NCI-H82 treated with DMSO at 0.1 percent for 48 hours (cell line): ENCODE results near the gene ZNF688.
"Not testable (repeated sequence)": the region's sequence is repeated elsewhere in the genome, so short reads cannot be mapped to it uniquely, and the experiment has no call there.

Experiments
- DNase-seq: peaks from one replicate; lab custom pipeline; 2025; ENCODE audit not compliant: unreplicated experiment; lab: John Stamatoyannopoulos, UW

The ZNF688 gene

DNA sequence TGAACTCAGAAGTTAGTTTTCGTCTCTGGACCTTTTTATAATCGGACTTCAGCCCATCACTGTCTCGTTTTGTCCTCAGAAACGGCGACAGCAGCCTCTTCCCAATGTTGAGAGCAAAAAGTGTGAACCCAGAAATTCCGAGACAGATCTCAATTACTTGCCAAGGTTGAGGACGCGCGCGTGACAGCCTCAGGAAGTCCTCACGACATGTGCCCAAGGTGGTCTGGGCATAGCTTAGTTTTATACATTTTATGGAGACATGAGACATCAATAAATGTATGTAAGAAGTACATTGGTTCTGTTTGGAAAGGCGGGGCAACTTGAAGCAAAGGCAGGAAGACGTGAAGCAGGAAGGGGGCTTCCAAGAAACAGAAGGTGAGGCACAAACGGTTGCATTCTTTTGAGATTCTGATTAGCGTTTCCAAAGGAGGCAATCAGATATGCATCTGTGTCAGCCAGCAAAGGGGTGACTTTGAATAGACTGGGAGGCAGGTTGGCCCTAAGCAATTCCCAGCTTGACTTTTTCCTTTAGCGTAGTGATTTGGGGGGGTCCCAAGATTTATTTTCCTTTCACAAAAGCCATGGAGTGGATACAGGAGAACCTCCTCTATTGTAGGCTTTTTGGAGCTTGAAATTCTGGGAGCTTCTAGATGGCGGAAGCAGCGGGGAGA is 36.3 kb downstream of the ZNF688 start:
- DNase-seq: peak; percentile 59

- peak; percentile 62 for DNase-seq
Measured at GRCh38 chr16:30534368-30535105, 37.0 kb downstream of the ZNF688 start, which contains the start of gene ZNF747. ZNF747 (minus strand) TSS chr16:30534858; CDS start chr16:30534679, 179 bp downstream.

DNA sequence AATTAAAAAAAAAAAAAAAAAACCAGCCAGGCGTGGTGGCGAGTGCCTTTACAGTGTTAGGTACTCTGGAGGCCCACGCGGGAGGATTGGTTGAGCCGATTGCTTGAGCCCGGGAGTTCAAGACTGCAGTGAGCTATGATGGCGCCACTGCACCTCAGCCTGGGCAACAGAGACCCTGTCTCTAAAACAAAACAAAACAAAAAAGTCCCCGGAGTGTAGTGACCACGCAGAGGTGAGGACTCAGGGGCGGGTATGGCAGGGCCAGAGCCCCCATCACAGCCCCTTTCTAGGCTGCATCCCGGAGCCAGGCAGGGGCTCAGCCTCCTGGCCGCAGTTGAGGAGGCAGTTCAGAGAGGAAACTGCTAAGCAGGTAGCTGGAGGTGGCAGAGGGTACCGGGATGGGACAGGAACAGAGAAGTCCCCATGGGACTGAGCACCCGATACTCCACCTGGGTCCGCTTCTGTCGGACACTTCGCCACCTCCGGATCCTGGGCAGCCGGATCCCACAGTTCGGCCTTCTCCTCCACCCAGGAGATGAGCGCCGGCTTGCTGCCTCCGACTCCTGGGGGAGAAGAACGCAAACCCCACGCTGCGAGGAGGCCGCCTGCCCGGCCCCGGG is 37.7 kb downstream of the ZNF688 start:
- DNase-seq: no peak

DNA sequence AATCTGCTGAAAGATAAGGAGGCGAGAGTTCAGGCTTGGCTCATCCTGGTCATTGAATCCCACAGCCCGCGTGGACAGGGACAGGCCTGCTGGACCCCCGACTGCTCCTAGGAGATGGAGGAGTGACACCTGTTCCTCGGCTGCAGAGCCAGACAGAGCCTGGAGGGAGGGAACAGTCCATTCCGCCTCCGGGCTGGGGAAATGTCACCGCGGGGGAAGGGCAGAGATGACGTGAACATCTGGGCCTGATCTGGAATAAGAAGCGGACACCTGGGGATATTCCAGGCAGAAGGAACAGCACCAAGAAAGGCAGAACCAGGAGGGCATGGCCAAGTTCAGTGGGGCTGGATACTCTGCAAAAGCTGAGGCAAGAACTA is 38.4 kb downstream of the ZNF688 start:
- DNase-seq: no peak

GRCh38 chr16:30532285-30533145 is 39.0 kb downstream of the ZNF688 start:
- no peak for DNase-seq

GRCh38 chr16:30530163-30531037 is 41.1 kb downstream of the ZNF688 start:
- DNase-seq: no peak

GRCh38 chr16:30528799-30529457 is 42.6 kb downstream of the ZNF688 start:
- DNase-seq: no peak

GRCh38 chr16:30527635-30528178 is 43.8 kb downstream of the ZNF688 start:
- no peak for DNase-seq

DNA sequence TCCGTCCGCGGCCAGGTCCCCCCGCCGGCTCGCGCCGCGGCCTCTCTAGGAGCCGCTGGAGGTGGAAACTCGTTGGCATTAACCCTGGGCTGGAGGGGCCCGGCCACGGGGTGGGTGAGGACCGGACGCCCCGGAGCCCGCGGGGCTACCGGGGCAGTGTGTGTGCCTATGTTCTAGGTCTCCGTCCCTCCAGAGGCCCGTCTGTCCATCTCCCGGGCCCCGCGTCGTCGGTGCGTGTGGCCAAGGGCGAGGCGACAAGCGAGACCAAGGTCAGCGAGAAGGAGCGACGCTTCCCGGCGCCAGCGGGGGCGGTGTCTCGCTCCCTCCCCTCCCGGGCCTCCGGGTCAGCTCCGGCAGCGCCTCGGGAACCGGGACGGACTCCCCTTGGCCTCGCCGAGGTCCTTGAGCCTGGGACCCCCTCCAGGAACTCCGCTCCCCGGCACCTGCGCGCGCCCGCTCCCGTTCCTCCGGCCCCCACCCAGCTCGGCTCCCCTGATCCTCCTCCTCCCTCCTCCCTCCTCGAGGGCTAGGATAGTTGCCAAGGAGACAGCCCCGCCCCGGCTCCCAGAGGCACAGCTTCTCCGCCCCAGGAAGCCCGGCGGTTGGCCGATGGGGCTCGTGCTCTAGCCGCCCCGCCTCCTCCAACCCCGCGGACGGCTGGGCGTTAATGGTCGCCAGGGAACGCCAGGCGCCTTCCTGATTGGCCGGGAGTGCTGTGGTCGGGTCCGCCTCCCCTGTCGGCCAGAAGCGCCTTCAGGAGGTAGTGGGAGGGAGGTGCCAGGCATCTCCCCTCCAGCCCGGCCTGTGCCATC is 44.5 kb downstream of the ZNF688 start:
- peak; percentile 93 for DNase-seq

DNA sequence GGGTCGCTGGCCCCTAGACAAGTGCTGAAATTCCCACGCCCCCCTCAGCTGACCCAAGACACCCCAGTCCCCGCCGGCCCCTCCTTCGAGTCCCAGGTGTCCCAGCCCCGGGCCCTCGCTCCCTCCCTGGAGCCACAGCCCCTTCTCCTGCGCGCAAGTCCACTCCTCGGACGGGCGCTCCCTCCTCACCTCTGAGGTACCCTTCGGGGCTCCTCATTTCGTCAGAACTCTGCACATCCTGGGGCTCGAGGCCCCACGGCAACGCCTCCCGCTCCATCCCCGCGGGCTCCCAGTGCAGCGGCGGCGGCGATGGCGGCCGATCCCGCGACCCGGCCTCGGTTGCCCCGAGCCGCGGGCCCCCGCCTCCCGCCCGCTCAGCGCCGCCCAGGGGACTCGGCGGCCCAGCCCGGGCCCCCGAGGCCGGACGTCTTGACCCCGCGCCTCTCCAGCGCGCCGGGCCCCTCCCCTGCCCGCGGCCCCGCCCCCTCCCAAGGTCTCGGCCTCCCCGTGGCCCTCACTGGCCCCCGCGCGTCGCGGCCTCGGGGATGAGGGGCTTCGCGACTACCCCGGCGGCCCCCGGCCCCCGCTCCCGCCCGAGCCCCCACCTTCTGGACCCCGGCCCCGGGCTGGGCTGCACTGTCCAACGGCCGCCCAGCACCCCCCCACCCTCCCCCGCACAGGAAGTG is 45.2 kb downstream of the ZNF688 start, which contains the start of gene ZNF768:
TSS of gene ZNF768 (minus strand) at position 430 of the 686 bp plus-strand sequence. CDS start at position 277, 153 bp downstream.
- DNase-seq: no peak

- no peak for DNase-seq
Measured at GRCh38 chr16:30525844-30526136, 45.7 kb downstream of the ZNF688 start.

DNA sequence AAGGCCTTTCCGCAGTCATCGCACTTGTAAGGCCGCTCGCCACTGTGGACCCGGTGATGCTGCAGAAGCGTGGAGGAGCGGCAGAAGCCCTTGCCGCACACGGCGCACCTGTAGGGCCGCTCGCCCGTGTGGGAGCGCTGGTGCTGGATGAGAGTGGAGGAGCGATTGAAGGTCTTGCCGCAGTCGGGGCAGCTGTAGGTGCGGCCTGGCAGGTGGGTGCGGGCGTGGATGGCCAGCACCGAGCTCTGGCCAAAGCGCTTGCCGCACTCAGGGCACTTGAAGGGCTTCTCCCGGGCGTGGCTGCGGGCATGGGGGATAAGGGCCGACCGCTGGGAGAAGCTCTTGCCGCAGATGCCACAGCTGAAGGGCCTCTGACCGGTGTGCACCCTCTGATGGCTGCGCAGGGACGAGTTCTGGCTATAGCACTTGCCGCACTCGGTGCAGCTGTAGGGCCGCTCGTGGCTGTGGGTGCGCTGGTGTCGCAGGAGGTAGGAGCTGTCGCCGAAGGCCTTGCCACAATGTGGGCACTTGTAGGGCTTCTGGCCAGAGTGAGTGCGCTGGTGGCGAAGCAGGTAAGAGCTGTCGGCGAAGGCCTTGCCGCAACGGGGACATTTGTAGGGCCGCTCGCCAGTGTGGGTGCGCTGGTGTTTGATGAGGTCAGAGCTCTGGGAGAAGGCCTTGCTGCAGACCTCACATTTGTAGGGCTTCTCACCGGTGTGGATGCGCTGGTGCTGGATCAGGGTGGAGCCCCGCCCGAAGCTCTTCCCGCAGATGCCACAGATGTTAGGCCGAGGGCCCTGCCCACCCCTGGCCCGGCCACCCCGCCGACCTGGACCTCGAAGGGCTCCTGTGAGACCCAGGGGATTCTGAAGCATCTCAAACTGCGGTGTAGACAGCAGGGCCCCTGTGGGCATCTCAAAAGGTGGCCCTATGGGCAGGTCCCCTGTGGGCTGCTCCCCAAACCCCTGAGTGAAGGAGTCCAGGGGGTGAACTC is 46.6 kb downstream of the ZNF688 start:
- no peak for DNase-seq

DNA sequence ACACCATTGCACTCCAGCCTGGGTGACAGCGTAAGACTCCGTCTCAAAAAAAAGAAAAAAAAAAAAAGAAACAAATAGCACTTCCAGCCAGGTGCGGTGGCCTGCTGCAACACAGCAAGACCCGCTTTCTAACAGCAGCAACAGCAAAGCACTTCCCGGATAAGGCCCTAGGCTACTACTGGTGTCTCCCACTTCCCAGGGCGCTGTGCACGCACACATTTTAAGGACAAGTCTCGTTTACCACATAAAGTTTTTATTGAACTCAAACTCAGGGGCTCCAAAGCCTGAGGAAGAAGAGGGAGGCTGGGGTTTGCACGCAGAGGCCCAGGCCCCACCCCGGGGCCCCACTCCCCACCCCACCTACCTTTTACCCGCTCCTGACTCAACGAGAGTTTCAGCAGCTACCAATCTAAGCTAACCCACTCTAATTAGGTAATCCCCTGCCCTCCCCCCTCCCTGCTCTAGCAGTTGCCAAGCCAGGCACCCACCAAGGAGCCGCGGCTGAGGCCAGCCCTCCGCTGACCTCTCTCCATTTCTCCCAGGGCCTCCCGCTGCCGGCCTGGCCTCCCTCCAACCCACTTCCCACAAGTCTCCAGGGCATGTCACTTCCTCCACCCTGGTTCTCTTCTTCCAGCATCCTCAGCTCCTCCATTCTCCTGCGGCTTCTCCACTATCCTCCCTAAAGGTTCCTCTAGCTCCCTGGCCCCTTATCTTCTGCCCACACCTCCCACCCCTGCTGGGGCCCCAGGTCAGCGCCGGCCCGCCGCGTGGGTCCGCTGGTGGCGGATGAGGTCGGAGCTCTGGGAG is 47.5 kb downstream of the ZNF688 start:
- DNase-seq: peak; percentile 5

GRCh38 chr16:30522702-30523463 is 48.6 kb downstream of the ZNF688 start:
- DNase-seq: not testable (repeated sequence)
